Measurements from ENCODE around the gene COPG2. TPM values are rescaled to one million over a fixed set of nuclear protein-coding genes. Genes with fewer than 3 reads are reported as not detected.

COPG2 gene
- total and polyA plus RNA-seq, 2 of the 4 experiments (the other 2 are of a cell fraction), result 18.1 to 50.0 TPM

GRCh38 chr7:130471974-130472373, 196.6 kb downstream of the COPG2 start:
- intact Hi-C loops (cut with micrococcal nuclease), result no loop called here
- DNase-seq, result no peak
- no peak for TF ChIP-seq MAFK (IDR thresholded peaks at IDR 0.05; ENCODE audit: low read depth, low read length)
- no peak for TF ChIP-seq POLR2A (IDR thresholded peaks at IDR 0.05; ENCODE audit: low read depth, low read length)
- TF ChIP-seq CEBPB (IDR thresholded peaks at IDR 0.05; ENCODE audit: low read depth, low read length), result no peak
- TF ChIP-seq MAZ (IDR thresholded peaks at IDR 0.05; ENCODE audit: borderline replicate concordance, low read depth, low read length), result no peak
- TF ChIP-seq NFE2L2 (IDR thresholded peaks at IDR 0.05; ENCODE audit: low read depth, low read length), result no peak
- TF ChIP-seq RAD21 (IDR thresholded peaks at IDR 0.05; ENCODE audit: low read length), result no peak
- TF ChIP-seq, protein P1, sequence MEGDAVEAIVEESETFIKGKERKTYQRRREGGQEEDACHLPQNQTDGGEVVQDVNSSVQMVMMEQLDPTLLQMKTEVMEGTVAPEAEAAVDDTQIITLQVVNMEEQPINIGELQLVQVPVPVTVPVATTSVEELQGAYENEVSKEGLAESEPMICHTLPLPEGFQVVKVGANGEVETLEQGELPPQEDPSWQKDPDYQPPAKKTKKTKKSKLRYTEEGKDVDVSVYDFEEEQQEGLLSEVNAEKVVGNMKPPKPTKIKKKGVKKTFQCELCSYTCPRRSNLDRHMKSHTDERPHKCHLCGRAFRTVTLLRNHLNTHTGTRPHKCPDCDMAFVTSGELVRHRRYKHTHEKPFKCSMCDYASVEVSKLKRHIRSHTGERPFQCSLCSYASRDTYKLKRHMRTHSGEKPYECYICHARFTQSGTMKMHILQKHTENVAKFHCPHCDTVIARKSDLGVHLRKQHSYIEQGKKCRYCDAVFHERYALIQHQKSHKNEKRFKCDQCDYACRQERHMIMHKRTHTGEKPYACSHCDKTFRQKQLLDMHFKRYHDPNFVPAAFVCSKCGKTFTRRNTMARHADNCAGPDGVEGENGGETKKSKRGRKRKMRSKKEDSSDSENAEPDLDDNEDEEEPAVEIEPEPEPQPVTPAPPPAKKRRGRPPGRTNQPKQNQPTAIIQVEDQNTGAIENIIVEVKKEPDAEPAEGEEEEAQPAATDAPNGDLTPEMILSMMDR (conservative IDR thresholded peaks at IDR 0.05; ENCODE audit: low read depth, low read length), result no peak
- no peaks in the 10 kb centered on the region for H3K9me3 ChIP-seq (ENCODE audit: control insufficient read depth, insufficient read depth, low read length)
- H3K18ac ChIP-seq (ENCODE audit: low read depth, low read length), result no peak overlapping the region
- POLR2A ChIA-PET (ENCODE audit: unreplicated experiment), result no interaction called here
- H3K23ac ChIP-seq (ENCODE audit: low read depth, low read length), result no peak overlapping the region
- no peak overlapping the region for H4K91ac ChIP-seq (ENCODE audit: insufficient read depth, low read depth, low read length)
- peaks cover 7% of the 10 kb centered on the region for H3K27me3 ChIP-seq (ENCODE audit: control insufficient read depth, insufficient read depth, low read length)
- H3K79me1 ChIP-seq (ENCODE audit: low read depth in 1 of 2, low read length in 2 of 2), result no peaks in the 10 kb centered on the region
- H3K4me2 ChIP-seq (ENCODE audit: low read depth, low read length), result no peak overlapping the region
- CTCF ChIA-PET, result no interaction called here
- ATAC-seq (ENCODE audit: low read depth), result no peak
- in situ Hi-C loops (cut with MboI; ENCODE audit: low sequenced_read_pairs), result no loop called here
- no peak overlapping the region for H2BK120ac ChIP-seq (ENCODE audit: low read depth, low read length)
- no peak overlapping the region for H2AK5ac ChIP-seq (ENCODE audit: low read depth, low read length)
- no peak overlapping the region for H4K5ac ChIP-seq (ENCODE audit: low read depth, low read length)
- no peak overlapping the region for H2BK20ac ChIP-seq (ENCODE audit: low read depth, low read length)
- H2BK15ac ChIP-seq (ENCODE audit: low read depth, low read length), result no peak overlapping the region
- H3K4me1 ChIP-seq (ENCODE audit: control insufficient read depth, insufficient read depth, low read length), result no peaks in the 10 kb centered on the region
- H4K8ac ChIP-seq (ENCODE audit: low read depth in 2 of 2, low read length in 2 of 2), result no peak overlapping the region
- H3K9ac ChIP-seq (ENCODE audit: low read depth, low read length), result no peak overlapping the region
- dilution Hi-C loops (cut with HindIII; ENCODE audit: low sequenced_read_pairs, unreplicated experiment), result no loop called here
- no CpG with 5 or more reads among the region's 2 CpGs for WGBS, 2 experiments (ENCODE audit: extremely low coverage in 2 of 2, insufficient read length in 1 of 2)
- no peaks in the 10 kb centered on the region for H3K36me3 ChIP-seq (ENCODE audit: control insufficient read depth, insufficient read depth, low read length)
- no peak overlapping the region for H3K4ac ChIP-seq (ENCODE audit: low read depth, low read length)
- H4K20me1 ChIP-seq (ENCODE audit: insufficient read depth, low read length), result no peaks in the 10 kb centered on the region
- H3K27ac ChIP-seq (ENCODE audit: insufficient read depth, low read length), result no peak overlapping the region
- no peak overlapping the region for H2BK5ac ChIP-seq (ENCODE audit: low read depth, low read length, poor library complexity, severe bottlenecking)
- no peak overlapping the region for H3K14ac ChIP-seq (replicated peaks; ENCODE audit: low read depth, low read length)
- H3K56ac ChIP-seq (ENCODE audit: extremely low read depth, insufficient read depth, low read length), result no peak overlapping the region
- no peaks in the 10 kb centered on the region for H3K9me1 ChIP-seq (ENCODE audit: insufficient read depth, low read length)
- BruUV-seq (replicated peaks), result no TSS peak
- no peak overlapping the region for H2AK9ac ChIP-seq (replicated peaks; ENCODE audit: low read depth, low read length, poor library complexity)
- H2AFZ ChIP-seq (replicated peaks; ENCODE audit: low read length, poor library complexity), result no peak overlapping the region
- no peak overlapping the region for H3K4me3 ChIP-seq (ENCODE audit: insufficient read depth, low read depth, low read length)
